OCI-LY1 (cell line): Measurements from ENCODE around the gene SMYD3.

Experiments
- EZH2 ChIP-seq: fragments of 200-600 bp; sonication (generic), shearing (Covaris generic); IDR thresholded peaks from 2 replicates; pipeline ENCODE4 v1.8.0; 2017; ENCODE audit warnings: borderline replicate concordance, mixed run types, mild to moderate bottlenecking, antibody characterized with exemption, low read length, moderate library complexity, mixed read lengths
- TF ChIP-seq, protein P1 (sequence below): fragments of 200-600 bp; sonication (generic), shearing (Covaris generic); IDR thresholded peaks from 2 replicates; pipeline ENCODE4 v1.5.1; 2017; ENCODE audit warnings: mild to moderate bottlenecking, antibody characterized with exemption, low read length, moderate library complexity, mixed read lengths

- TF ChIP-seq, protein P1, sequence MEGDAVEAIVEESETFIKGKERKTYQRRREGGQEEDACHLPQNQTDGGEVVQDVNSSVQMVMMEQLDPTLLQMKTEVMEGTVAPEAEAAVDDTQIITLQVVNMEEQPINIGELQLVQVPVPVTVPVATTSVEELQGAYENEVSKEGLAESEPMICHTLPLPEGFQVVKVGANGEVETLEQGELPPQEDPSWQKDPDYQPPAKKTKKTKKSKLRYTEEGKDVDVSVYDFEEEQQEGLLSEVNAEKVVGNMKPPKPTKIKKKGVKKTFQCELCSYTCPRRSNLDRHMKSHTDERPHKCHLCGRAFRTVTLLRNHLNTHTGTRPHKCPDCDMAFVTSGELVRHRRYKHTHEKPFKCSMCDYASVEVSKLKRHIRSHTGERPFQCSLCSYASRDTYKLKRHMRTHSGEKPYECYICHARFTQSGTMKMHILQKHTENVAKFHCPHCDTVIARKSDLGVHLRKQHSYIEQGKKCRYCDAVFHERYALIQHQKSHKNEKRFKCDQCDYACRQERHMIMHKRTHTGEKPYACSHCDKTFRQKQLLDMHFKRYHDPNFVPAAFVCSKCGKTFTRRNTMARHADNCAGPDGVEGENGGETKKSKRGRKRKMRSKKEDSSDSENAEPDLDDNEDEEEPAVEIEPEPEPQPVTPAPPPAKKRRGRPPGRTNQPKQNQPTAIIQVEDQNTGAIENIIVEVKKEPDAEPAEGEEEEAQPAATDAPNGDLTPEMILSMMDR: no peak
- no peak for TF ChIP-seq EZH2
These were observed 142.6 kb downstream of the SMYD3 start for GRCh38 chr1:246364415-246364941.
